Muscle of back (tissue), 11 donors: ENCODE data around the gene TMEM178A. TPM values are rescaled to one million over a fixed set of nuclear protein-coding genes. Genes with fewer than 3 reads are reported as not detected.

ENCODE experiments used
- DNase-seq, 3 donors: peaks; one replicate each; pipeline versions ENCODE4 v3.0.0 to v3.0.0-alpha.2; 2013
- polyA plus RNA-seq, 10 donors: library from polyadenylated mRNA; unstranded; fragments of 120-200 nt; gene quantifications; one replicate each; pipeline ENCODE4 v1.2.1, GENCODE V29; 2013; ENCODE audit not compliant: insufficient read length in 10 of 10

TMEM178A gene
- polyA plus RNA-seq, 10 donors, result 9.3 to 30.1 (median 14.9) TPM

- no peak for DNase-seq
These were observed 7.3 kb downstream of the TMEM178A start for GRCh38 chr2:39673018-39673417.

DNA sequence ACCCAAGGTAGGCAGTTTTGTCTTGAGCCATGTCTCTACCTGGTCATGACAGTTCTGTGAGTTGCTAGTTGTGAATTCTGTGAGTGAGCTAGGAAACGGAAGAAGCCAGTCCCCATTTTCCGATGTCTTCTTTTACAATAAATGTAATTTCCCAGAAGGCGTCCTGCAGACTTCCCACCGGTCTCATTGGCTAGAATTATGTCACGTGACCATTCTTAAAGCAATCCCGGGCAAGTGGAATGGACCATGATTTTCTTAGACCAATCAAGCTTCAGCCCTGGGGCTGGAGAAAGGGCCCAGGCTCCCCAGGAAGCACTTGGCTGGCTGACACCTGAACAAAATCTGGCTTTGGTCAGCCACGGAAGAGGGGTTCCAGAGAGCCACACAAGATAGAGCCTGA is 10.6 kb downstream of the TMEM178A start:
- DNase-seq, result no peak

DNA sequence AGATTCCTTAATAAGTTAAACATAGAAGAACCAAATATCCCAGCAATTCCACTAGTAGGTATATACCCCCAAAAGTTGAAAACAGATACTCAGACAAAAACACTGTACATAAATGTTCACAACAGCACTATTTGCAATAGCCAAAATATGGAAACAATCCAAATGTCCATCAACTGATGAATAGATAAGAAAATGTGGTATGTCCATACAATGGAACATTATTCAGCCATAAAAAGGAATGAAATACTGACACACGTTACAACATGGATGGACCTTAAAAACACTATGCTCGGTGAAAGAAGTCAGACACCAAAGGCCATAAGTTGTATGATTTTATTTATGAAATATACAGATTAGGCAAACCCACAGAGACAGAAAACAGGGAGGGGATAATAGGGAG is 12.5 kb downstream of the TMEM178A start:
- no peak for DNase-seq

GRCh38 chr2:39679805-39680204 is 14.1 kb downstream of the TMEM178A start:
- DNase-seq, result no peak

DNA sequence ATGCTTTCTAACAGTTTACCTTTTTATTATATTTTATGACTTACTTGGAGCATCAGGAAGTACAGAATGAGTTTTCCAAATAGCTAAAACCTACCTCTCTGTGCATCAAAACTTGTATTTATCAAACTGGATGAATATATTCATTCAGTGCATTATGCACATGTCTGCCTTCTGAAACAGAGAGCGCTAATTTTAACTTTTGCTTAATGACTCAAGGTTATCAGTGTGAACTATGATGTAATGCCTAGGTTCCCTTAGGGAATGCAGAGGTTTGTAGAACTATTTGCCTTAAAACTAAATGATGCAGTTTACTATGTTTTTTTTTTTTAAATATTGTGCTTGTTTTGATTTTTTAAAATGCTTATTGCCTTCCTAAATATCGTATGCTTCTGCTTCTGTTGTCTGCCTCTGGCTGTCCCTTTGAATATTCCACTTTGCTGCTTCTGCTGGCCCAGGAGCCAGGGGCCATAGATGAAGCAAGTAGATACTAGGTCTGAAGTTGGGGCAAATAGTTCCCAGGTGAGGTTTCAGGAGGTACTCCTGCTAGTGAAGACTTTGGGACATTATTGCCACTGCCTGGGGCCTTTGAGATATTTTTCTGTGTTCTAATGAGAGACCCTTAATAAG is 16.5 kb downstream of the TMEM178A start:
- no peak for DNase-seq

- no peak for DNase-seq
These were observed 17.4 kb downstream of the TMEM178A start for GRCh38 chr2:39683022-39683699.

DNA sequence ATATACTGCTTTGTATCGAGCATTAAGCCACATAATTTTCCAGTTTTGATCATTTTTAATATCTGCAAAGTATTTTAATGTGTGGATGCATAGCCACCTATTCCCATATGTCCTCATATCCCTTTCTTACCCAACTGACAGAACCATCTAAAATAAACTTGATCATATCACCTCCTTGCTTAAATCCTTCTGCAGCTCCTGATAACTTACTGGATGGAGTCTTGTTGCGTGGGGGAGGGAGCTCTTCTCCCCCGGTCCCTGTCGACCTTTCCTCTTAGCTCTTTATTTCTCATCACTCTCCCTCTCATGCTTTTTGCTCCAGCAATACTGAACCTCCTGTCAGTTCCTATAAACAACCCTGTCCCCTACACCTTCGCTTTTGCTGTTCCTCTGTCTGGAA is 18.7 kb downstream of the TMEM178A start:
- DNase-seq, result no peak

DNA sequence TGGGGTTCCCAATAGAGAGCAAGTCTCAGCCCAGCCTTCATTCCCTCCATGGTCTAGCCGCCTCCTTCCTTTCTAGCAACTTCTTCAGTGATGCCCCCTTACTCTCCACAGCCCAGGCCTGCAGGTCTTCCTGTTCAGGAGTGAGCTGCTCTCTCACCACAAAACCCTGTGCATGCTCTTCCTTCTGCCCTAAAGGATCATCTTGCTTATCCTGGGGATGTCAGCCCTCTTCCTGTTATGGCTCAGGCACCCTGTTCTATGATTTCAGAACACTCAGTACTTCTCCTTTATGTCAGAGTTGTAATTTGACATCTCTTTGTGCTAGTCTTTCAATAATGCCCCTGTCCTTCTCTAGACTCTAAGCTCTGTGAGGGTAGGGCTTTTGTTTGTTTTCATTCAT is 19.4 kb downstream of the TMEM178A start:
- DNase-seq, result no peak

DNA sequence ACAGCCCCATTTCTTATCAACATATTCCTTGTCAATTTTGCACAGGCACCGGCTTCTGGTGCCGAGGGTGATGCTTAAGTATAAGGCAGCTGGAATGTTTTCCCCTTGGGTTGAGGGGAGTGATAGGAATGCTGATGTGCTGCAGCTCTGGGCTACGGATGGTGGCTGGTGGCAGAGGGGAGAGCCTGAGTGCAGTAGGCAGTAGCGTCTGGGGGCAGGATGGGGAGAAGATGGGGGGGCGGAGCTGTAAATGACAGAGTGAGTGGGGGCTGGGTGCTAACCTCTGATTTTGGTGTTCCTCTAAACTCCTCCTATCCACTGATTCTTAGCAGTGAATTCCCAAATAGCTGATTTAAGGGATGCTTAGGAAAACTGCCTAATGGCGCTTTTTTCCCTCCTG is 20.7 kb downstream of the TMEM178A start:
- no peak for DNase-seq

- no peak for DNase-seq
These were observed 22.5 kb downstream of the TMEM178A start for GRCh38 chr2:39688181-39688580.

- no peak for DNase-seq
These were observed 23.6 kb downstream of the TMEM178A start for GRCh38 chr2:39689272-39689841.

DNA sequence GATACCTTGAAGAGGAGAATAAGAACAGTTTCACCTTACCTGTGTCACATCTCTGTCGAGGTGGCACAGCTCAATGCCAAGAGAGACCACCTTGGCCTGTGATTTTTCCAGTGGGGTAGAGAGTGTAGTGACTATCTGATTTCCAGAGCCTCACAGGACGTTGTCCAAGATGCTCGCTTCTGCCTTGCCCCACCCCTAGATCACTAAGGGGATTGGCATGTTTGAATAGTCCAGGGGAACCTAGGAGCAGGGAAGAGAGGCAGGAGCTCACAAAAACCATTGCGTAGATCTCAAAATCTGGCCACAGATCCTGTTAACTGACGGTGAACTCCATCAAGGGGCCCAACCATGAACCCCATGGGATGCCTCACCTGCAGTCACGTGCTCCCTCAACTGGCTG is 24.2 kb downstream of the TMEM178A start:
- DNase-seq, result no peak

DNA sequence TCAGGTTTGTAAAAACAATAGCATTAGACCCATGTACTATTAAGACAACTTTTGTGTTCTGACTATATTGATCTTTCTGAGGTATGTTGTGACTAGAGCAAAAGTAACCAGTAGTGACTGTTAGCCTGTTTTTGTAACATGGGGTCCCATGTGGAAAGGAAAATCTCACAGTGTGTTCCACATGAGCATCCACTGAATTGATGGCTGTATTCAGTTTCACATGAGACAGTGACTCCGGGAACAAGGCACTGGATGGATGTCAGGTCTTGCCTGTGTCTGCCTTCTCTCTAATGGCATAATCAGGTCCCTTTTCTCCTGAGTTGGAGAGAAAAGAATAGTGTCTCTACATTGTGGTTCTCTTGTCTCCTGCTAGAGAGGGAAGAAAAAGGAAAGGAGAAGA is 27.5 kb downstream of the TMEM178A start:
- DNase-seq, result no peak

DNA sequence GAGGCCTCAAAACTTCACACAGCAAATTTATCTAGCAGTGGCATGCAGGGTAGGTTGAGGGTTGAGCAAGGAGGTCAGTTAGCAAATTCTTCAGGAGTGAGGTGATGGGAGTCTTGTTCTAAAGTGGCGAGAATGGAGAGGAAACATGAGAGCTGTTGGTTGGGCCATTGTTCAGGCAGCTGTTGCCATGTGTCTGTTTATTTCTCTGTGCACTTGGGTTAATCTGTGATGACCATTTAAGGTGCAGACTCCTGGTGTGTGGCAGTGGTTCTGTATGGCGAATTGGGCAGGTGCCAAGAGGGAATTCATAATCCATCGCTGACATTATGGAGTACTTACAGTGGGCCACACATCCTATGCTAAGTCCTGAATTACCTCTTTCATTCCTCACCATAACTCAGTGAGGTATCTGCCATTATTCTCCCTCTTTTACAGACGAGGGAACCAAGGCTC is 30.4 kb downstream of the TMEM178A start:
- peak; percentile 30 to 53 (median 36) for DNase-seq

DNA sequence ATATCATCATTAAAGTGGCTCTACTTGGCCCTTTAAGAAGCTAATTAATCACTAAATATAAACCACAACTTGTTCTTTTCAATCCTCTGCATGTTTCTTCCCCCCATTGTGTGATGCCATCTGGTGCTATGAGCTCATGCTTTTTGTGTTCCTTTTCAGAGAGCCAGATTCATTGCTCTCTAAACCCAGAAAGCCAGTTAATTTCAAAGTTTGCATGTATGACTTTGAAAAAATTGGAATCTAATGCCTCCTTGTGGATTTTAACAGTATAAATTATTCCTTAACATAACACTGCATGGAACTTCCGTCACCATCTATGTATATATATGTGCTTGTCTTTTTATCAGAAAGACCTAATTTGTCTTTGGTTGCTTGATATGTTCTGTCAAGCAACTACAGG is 31.1 kb downstream of the TMEM178A start:
- DNase-seq, result peak; percentile 31 to 65 (median 44)

GRCh38 chr2:39697454-39697853 is 31.7 kb downstream of the TMEM178A start:
- peak in 2 of 3 donors; percentile 11 to 37 for DNase-seq

DNA sequence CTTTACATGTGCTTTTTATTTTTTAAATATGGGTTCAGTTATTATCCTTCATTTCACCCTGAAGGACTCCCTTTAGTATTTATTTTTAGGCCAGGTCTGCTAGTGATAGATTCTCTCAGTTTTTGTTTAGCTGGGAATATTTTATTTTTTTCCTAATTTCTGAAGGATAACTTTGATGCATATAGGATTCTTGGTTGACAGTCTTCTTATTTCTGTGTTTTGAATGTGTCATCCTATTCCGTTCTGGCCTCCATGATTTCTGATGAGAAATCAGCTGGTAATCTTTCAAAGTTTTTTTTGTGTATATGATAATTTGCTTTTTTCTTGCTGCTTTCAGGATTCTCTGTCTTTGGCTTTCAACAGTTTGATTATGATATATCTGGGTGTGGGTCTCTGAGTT is 35.4 kb downstream of the TMEM178A start:
- DNase-seq, result no peak

- DNase-seq, result no peak
These were observed 37.6 kb downstream of the TMEM178A start for GRCh38 chr2:39703181-39703872.

DNA sequence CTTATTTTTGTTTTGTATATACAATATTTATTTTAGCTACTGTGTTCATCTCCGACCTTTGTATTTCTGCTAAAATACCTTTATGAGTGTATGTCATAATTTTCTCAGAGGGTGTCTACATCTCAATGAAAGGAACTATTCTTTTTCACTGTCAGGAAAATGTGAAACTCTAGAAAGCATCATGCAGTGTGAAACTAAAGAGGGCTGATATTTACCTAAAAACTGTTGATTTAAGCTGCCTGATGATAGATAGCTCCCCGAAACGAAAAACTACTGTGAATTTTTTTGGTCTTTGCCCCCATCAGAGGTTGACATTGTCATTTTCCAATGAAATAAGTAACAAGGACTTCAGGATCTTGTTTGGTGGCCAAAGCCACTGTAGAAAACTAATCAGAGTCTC is 38.8 kb downstream of the TMEM178A start:
- DNase-seq, result no peak

- DNase-seq, result no peak
These were observed 39.9 kb downstream of the TMEM178A start for GRCh38 chr2:39705638-39706037.

DNA sequence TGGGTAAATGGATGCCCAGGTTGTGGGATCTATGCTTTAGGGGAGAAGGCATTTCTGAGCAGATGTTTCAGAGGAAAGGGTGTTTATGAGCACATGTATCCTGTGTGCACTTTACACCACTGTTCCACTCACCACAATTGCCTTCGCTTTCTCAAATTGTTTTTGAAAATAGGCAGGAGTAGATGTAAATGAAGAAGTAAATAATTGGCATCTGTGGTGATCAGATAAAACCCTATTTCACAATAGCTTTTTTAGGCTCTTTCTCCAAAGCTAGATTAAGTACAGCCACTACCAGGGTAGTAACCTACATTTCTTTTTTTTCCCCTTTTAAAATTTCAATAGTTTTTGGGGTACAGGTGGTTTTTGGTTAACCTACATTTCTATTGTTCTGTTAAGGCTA is 40.6 kb downstream of the TMEM178A start:
- no peak for DNase-seq

GRCh38 chr2:39706945-39707344 is 41.2 kb downstream of the TMEM178A start:
- DNase-seq, result no peak

- DNase-seq, result no peak
These were observed 42.3 kb downstream of the TMEM178A start for GRCh38 chr2:39708003-39708402.
